Stimulated activated CD8-positive, alpha-beta memory T cell treated with anti-CD3 and anti-CD28 coated beads, Interleukin-12 subunit alpha, Interleukin-12 subunit beta, amount 100 ng/mL, for 1 hour (primary cell): Measurements from ENCODE around the gene SDF2L1.
"Not testable (repeated sequence)": the region's sequence is repeated elsewhere in the genome, so short reads cannot be mapped to it uniquely, and the experiment has no call there.

Source experiments
- DNase-seq: peaks from one replicate; pipeline ENCODE4 v3.0.0-alpha.2; 2020; ENCODE audit warnings: low read depth

The SDF2L1 gene

GRCh38 chr22:21686634-21687393 lies 44.7 kb downstream of the SDF2L1 start:
- DNase-seq: no peak

- DNase-seq: no peak
Measured at GRCh38 chr22:21687685-21688259, 45.7 kb downstream of the SDF2L1 start.

GRCh38 chr22:21688341-21688705 lies 46.2 kb downstream of the SDF2L1 start:
- DNase-seq: no peak

GRCh38 chr22:21688706-21689381 lies 46.7 kb downstream of the SDF2L1 start:
- DNase-seq: no peak

- no peak for DNase-seq
Measured at GRCh38 chr22:21690401-21690801, 48.3 kb downstream of the SDF2L1 start.

- no peak for DNase-seq
Measured at GRCh38 chr22:21691816-21692215, 49.7 kb downstream of the SDF2L1 start.

GRCh38 chr22:21692856-21693255 lies 50.8 kb downstream of the SDF2L1 start:
- not testable (repeated sequence) for DNase-seq

GRCh38 chr22:21693333-21693998 lies 51.4 kb downstream of the SDF2L1 start:
- DNase-seq: no peak
